MM.1S (cell line): ENCODE results near the gene TMEM250.

ENCODE experiments used
- EZH2 ChIP-seq: fragments of 300-600 bp; sonication (generic); optimal IDR thresholded peaks from 2 replicates; pipeline ENCODE3; 2017; ENCODE audit warnings: low read depth, mild to moderate bottlenecking, antibody characterized with exemption, low read length, mixed read lengths
- EZH2phosphoT487 ChIP-seq: fragments of 300-600 bp; sonication (generic); IDR thresholded peaks from 2 replicates; pipeline ENCODE4 v1.6.1; 2018; ENCODE audit warnings: antibody characterized with exemption, low read length
- TF ChIP-seq, protein P1 (sequence below): fragments of 300-600 bp; sonication (generic); IDR thresholded peaks from 2 replicates; pipeline ENCODE4 v1.5.1; 2016; ENCODE audit warnings: antibody characterized with exemption, low read length, mixed read lengths

DNA sequence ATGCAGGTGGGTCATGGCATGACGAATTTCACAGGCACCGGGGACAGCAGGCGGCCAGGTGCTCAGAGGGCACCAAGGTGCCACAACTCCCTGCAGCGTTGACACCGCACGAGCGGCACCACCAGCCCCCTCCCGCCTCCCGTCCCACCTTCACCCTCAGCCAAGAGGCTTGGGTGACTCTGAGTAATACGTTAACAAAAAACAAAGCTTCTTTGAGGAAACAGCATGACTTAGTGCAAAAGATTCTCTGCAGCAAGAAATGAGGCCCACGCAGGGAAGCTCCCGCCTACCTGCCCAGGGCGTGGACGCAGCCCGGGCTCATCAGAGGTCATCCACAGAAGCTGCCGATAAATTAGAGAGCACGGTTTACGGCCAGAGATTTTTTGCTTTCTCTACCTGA lies 4.1 kb downstream of the TMEM250 start:
- TF ChIP-seq, protein P1, sequence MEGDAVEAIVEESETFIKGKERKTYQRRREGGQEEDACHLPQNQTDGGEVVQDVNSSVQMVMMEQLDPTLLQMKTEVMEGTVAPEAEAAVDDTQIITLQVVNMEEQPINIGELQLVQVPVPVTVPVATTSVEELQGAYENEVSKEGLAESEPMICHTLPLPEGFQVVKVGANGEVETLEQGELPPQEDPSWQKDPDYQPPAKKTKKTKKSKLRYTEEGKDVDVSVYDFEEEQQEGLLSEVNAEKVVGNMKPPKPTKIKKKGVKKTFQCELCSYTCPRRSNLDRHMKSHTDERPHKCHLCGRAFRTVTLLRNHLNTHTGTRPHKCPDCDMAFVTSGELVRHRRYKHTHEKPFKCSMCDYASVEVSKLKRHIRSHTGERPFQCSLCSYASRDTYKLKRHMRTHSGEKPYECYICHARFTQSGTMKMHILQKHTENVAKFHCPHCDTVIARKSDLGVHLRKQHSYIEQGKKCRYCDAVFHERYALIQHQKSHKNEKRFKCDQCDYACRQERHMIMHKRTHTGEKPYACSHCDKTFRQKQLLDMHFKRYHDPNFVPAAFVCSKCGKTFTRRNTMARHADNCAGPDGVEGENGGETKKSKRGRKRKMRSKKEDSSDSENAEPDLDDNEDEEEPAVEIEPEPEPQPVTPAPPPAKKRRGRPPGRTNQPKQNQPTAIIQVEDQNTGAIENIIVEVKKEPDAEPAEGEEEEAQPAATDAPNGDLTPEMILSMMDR, result no peak
- TF ChIP-seq EZH2, result no peak
- TF ChIP-seq EZH2phosphoT487, result no peak
